ENCODE measurements around the gene CPNE7. TPM values are rescaled to one million over a fixed set of nuclear protein-coding genes. Genes with fewer than 3 reads are reported as not detected.
A peak's percentile ranks its signal among the peaks of the same experiment; 100 is the strongest.

Gene CPNE7
- total RNA-seq, 1 donor from 2014 or later, result not detected

DNA sequence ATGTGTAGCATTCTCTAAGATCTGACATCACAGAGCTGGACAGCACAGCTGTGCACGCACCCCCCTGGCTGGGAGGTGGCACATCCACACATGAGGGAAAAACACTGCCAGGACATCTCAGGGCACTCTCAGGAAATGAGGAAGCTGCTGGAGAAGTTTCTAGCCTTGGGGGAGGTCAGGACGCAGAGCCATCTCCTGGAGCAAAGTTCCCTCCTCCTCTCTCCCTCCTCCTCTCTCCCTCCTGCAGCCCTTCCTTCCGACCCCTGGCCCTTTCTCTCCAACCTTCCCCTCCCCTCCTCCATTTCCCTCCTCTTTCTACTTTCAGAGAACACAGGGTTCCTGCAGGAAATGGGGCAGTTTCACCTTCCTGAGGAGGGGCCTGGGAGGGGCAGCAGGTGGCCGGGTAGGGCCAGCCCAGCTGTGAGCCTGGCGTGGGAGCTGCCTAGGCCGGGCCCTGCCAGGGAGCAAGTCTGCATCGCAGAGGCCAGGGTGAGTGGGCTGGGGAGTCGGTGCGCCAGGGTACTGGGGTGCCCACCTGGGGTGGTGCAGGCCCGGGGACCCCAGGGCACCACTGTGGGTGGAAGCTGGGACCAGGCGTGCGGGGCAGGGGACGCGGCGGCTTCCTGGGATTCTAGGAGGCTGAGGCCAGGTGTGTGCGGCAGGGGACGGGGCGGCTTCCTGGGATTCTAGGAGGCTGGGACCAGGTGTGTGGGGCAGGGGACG is 37.8 kb downstream of the CPNE7 start, which contains the start of gene DPEP1:
TSS of gene DPEP1 (plus strand) at position 412 of the 723 bp plus-strand sequence. CDS start 16,769 bp downstream, outside the sequence.
- intact Hi-C loops (cut with DNase I), result no loop called here
- no peak for DNase-seq
- ATAC-seq (ENCODE audit: poor library complexity), result no peak

DNA sequence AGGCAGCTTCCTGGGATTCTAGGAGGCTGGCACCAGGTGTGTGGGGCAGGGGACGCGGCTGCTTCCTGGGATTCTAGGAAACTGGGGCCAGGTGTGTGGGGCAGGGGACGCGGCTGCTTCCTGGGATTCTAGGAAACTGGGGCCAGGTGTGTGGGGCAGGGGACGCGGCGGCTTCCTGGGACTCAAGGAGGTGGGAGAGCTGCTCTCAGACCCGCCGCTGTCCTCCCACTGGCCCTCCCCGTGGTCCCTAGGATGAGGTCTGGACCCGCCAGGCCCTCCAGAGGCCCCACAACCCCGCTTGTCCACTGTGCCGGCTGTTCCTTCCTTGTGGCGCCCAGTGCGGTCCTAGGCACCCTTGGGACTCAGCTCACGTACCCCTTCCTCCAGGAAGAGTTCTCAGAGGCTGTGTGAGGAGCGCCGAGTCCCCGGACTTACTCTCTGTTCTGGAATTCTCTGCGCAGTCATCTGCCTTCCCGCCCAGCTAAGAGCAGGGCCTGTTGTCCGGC is 38.4 kb downstream of the CPNE7 start:
- intact Hi-C loops (cut with DNase I), result no loop called here
- ATAC-seq (ENCODE audit: poor library complexity) (no peak), DNase-seq (no peak)

DNA sequence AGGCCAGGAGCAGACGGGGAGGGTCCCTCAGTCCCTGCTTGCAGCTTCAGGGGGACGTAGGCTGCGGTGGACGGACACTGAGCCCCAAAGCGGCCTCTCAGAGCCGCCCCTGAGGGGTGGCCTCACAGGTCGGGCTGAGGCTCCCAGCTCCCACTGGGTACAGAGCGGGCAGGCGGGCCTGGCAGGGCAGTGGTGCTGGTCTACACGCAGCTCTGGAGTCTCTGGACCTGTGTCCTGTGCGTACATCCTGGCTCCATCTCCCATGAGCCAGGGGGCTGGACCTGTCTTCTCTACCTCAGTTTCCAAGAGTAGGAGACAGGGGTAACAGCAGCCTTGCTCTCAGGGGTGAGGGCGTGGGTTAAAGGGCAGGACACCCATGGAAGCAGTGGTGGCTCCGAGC is 39.6 kb downstream of the CPNE7 start:
- DNase-seq (no peak), ATAC-seq (ENCODE audit: poor library complexity) (no peak)
- intact Hi-C loops (cut with DNase I), result no loop called here

GRCh38 chr16:89615596-89616090 is 40.1 kb downstream of the CPNE7 start:
- DNase-seq (no peak), ATAC-seq (ENCODE audit: poor library complexity) (no peak)
- intact Hi-C loops (cut with DNase I), result no loop called here

DNA sequence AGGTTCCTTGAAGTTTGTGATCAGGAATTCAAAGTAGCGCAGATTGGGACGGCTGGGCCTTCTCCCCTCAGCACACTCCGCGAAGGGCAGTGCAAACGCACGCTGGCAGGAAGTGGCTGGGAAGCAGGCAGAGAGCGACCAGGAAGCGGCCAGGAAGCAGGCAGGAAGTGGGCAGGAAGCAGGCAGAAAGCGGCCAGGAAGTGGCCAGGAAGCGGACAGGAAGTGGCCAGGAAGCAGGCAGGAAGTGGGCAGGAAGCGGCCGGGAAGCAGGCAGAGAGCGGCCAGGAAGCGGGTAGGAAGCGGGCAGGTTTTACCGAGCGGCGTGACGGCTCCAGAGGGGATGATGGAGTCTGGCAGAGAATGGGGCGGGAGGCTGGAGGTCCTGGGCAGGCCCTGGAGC is 41.1 kb downstream of the CPNE7 start:
- no peak for DNase-seq
- ATAC-seq (ENCODE audit: poor library complexity), result no peak
- intact Hi-C loops (cut with DNase I), result no loop called here

GRCh38 chr16:89617036-89617435 is 41.5 kb downstream of the CPNE7 start:
- no peak for ATAC-seq (ENCODE audit: poor library complexity)
- intact Hi-C loops (cut with DNase I), result no loop called here

DNA sequence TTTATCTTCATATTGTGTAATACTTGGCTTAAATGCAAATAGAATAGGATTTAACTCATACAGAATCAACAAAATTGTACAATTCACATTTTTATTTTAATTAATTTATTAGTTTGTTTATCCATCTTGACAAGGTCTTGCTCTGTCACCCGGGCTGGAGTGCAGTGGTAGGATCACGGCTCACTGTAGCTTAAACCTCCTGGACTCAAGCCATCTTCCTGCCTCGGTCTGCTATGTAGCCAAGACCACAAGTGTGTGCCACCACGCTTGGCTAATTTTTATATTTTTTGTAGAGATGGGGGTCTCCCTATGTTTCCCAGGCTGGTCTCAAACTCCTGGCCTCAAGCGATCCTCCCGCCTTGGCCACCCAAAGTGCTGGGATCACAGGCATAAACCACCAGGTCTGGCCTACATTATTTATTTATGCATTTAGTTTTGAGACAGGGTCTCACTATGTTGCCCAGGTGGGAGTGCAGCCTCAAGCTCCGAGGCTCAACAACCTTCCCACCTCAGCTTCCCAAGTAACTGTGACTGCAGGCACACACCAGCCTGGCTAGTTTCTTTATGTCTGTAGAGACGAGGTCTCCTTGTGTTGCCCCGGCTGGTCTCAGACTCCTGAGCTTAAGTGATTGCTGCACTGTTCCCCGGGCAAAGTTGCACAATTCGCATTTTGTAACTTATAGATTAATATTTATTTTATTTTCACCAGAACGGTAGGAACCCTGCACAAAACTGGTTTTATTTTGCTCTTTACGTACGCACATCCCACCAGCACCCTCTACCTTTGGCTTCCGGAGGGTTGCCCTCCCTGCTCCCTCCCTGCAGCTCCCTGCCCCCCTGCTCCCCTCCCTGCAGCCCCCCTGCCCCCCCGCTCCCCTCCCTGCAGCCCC is 42.8 kb downstream of the CPNE7 start:
- ATAC-seq (ENCODE audit: poor library complexity) (no peak), DNase-seq (no peak)
- intact Hi-C loops (cut with DNase I), result no loop called here

More at GRCh38 chr16:89617036-89617435, 41.5 kb downstream of the CPNE7 start:
- no peak for DNase-seq

DNA sequence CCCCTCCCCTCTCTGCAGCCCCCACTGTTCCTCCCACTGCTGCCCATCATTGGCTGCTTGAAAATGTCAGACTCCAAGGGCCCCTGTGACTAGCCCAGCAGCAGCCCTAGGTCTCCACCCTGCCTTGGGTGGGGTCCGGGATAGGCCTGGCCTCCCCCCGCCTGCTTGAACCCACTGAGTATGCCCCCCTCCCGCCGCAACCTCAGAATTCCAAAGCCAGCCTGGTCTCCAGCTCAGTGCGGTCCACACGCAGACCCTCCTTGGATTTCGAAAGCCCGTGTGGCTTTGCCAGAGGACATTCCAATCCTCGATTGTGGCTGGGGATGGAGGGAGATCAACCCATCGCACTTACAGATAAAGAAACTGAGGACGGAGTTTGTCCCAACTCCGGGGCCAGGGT is 44.3 kb downstream of the CPNE7 start:
- intact Hi-C loops (cut with DNase I), result no loop called here
- DNase-seq (no peak), ATAC-seq (ENCODE audit: poor library complexity) (no peak)

DNA sequence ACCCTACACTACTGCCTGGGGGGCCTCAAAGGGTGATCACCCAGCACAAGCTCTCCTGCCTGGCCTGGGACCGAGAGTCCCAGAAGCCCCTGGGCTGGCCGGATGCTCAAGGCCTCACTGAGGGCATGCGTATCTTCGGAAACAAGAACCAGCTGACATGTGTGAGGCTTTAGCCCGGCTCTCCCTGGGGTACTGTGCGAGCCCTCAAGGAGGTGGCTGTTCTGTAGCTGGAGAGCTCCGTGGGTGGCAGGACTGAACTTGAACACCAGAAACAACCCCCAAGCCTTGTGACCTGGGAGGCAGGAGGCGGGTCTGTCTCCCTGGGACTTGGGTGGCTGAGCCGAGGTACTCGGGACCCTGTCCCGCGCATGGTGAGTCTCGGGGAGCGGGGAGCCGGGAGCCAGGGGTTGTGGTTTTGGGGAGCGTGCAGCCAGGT is 44.9 kb downstream of the CPNE7 start:
- ATAC-seq (ENCODE audit: poor library complexity) (no peak), DNase-seq (no peak)
- intact Hi-C loops (cut with DNase I), result no loop called here

GRCh38 chr16:89621136-89621697 is 45.7 kb downstream of the CPNE7 start:
- DNase-seq (no peak), ATAC-seq (ENCODE audit: poor library complexity) (no peak)

DNA sequence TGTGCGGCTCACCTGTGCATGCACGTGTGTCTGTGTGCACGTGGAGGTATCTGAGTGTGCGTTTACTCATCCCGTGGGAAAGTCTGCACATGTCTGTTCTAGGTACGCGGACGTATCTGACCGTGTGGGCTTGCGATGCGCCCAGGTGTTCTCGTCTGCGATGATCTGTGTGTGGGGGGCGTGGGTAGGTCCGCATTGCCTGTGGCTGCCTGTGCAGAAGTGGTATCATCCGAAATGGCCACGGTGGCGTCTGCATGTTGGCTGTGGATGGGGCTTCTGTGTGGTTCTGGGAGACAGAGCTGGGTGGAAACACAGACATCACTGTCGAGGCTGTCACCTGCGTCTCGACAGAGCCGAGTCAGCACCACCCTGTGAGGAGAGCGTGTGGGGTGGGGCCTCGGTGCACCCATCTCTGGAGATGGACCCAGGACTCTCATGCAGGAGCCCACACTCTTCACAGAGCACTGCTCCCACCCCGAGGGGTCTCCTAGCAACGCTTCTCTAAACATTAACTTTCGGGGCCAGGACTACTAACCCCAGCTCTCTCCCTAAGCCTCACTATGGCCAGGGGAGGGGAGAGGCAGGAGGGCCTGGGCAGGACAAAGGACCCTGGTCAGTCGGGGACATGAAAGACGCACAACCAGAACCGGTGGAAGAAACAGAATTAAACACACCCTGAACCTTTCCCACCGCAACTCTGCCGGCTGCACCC is 46.3 kb downstream of the CPNE7 start:
- intact Hi-C loops (cut with DNase I), result no loop called here
- ATAC-seq (ENCODE audit: poor library complexity) (no peak), DNase-seq (no peak)

More at GRCh38 chr16:89621136-89621697, 45.7 kb downstream of the CPNE7 start:
- intact Hi-C loops (cut with DNase I), result no loop called here

DNA sequence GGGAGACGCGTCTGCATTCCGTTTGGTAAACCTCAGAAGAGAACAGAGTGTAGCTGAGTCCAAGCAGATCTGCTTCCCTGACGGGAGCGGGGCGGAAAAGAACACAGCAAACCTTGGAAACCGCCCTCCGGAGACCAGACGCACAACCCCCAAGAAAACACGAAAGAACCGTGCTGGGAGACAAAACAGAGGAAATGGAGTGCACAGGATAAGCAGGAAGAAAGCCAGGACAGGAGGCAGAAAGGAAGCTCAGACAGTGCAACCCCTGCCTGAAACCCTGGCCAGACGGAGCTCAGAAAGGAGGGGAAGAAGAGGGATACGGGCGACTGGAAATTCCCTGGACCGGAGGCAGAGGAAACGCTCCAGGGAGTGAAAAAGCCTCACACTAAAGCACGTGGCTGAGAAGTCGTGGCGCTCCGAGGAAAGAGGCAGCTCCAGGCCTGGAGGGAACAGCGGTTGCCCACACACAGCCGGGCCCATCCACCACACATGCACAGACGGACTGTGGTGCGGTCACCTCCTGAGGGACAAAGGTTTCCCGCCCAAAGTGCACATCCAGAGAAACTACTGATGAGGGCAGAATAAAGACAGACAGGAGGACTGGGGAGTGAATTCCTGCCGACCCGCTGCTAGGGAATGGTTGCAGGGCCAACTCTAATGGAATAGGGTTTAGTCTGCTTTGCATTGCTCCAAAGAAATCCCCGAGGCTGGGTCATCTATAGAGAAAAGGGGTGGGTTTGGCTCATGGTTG is 48.1 kb downstream of the CPNE7 start:
- intact Hi-C loops (cut with DNase I), result no loop called here
- ATAC-seq (ENCODE audit: poor library complexity), result peak; percentile 12

GRCh38 chr16:89624777-89625761 is 49.5 kb downstream of the CPNE7 start:
- ATAC-seq (ENCODE audit: poor library complexity) (no peak), DNase-seq (no peak)
- intact Hi-C loops (cut with DNase I), result no loop called here

More for the DNA sequence above, 48.1 kb downstream of the CPNE7 start:
- DNase-seq, result no peak

DNA sequence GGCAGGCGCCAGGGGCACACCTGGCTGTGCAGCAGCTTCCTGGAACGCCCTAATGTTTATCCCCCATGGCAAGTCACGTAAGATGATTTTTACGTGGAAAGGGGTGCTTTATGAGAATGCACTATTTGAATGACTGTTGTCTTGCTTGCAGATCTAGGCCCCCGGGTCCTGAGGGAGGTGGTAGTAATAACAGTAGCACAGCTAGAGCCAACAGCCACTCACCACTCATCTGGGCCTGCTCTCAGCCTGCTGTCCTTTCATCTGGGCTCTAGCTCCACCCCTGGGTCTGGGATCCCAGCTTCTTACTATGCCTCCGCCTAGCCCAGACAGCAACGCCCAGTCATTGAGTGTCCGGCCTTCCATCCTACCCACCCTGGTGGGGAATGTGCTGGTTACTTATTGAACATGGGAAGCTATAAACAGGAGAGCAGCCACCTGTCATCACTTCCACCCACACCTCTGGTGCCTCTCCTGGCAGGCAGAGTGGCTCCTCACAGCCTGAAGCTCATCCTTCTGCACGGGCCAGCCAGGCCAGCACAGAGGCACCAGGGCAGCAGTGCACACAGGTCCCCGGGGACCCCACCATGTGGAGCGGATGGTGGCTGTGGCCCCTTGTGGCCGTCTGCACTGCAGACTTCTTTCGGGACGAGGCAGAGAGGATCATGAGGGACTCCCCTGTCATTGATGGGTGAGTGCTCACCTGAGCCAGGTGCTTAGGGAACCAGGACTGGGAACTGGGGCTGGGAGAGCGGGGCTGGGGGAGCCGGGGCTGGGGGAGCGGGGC is 54.5 kb downstream of the CPNE7 start:
- no peak for DNase-seq
- intact Hi-C loops (cut with DNase I), result no loop called here
- no peak for ATAC-seq (ENCODE audit: poor library complexity)

GRCh38 chr16:89633064-89633631 is 57.6 kb downstream of the CPNE7 start:
- intact Hi-C loops (cut with DNase I), result no loop called here
- ATAC-seq (ENCODE audit: poor library complexity) (no peak), DNase-seq (no peak)

All from Right ventricle myocardium superior (tissue), 1 donor.